WTC11 (cell line): ENCODE results near the gene PHACTR3. TPM values are rescaled to one million over a fixed set of nuclear protein-coding genes. Genes with fewer than 3 reads are reported as not detected.

ENCODE experiments used
- ATAC-seq: fragments of 200-7000 bp; cut with Tn5 transposase; 2 replicates; pipeline ENCODE4 v1.10.0; 2021; ENCODE audit warnings: mild to moderate bottlenecking, moderate library complexity
- CTCF ChIA-PET: fragments of 300-600 bp; sonication (Branson Sonifier 250); formaldehyde crosslinking; loops from one replicate; lab custom pipeline; 2021; ENCODE audit warnings: antibody characterized with exemption; lab: Charles Lee
- POLR2A ChIA-PET: fragments of 350-600 bp; sonication (Branson Sonifier 250); formaldehyde crosslinking; loops from one replicate; lab custom pipeline; 2021; ENCODE audit warnings: antibody characterized with exemption; lab: Charles Lee
- DNase-seq: peaks from one replicate; pipeline ENCODE4 v3.0.0; 2021; ENCODE audit warnings: low spot score
- H3K27ac Mint-ChIP-seq: 2 replicates; pipeline ENCODE4 v1.8.0; 2021; ENCODE audit warnings: mixed read lengths
- H3K27me3 Mint-ChIP-seq: 2 replicates; pipeline ENCODE4 v1.8.0; 2021; ENCODE audit warnings: low read depth, mild to moderate bottlenecking, moderate library complexity, mixed read lengths
- H3K36me3 Mint-ChIP-seq: 2 replicates; pipeline ENCODE4 v1.8.0; 2021; ENCODE audit warnings: mixed read lengths
- H3K4me1 Mint-ChIP-seq: 2 replicates; pipeline ENCODE4 v1.8.0; 2022; ENCODE audit warnings: mixed read lengths
- H3K4me3 Mint-ChIP-seq: 2 replicates; pipeline ENCODE4 v1.8.0; 2021; ENCODE audit warnings: mild to moderate bottlenecking, moderate library complexity, mixed read lengths
- H3K9me3 Mint-ChIP-seq: 2 replicates; pipeline ENCODE4 v1.8.0; 2021; ENCODE audit warnings: mixed read lengths
- CREM ChIP-seq: sonication (generic); formaldehyde crosslinking; IDR thresholded peaks from 2 replicates; pipeline ENCODE4 v1.8.1; 2022; ENCODE audit warnings: mild to moderate bottlenecking, missing genetic modification reagents, moderate library complexity
- E2F4 ChIP-seq: sonication (generic); formaldehyde crosslinking; IDR thresholded peaks from 2 replicates; pipeline ENCODE4 v1.8.1; 2022; ENCODE audit warnings: low read depth, mild to moderate bottlenecking, moderate library complexity, missing genetic modification reagents, borderline replicate concordance
- E2F5 ChIP-seq: sonication (generic); formaldehyde crosslinking; IDR thresholded peaks from 2 replicates; pipeline ENCODE4 v1.8.1; 2022; ENCODE audit warnings: mild to moderate bottlenecking, moderate library complexity, missing genetic modification reagents
- ERG ChIP-seq: fragments of 250-450 bp; sonication (Bioruptor Pico); IDR thresholded peaks from 2 replicates; pipeline ENCODE4 v1.8.0; 2021; ENCODE audit warnings: mild to moderate bottlenecking
- HMGXB4 ChIP-seq: sonication (generic); formaldehyde crosslinking; IDR thresholded peaks from 2 replicates; pipeline ENCODE4 v1.8.1; 2023; ENCODE audit warnings: mild to moderate bottlenecking, moderate library complexity, missing genetic modification reagents
- IRF2 ChIP-seq: sonication (generic); formaldehyde crosslinking; IDR thresholded peaks from 2 replicates; pipeline ENCODE4 v1.8.0; 2022; ENCODE audit warnings: low read depth, missing genetic modification reagents, borderline replicate concordance
- NFATC4 ChIP-seq: fragments of 250-450 bp; sonication (Bioruptor Pico); IDR thresholded peaks from 2 replicates; pipeline ENCODE4 v1.9.0; 2021; ENCODE audit warnings: mild to moderate bottlenecking
- RELA ChIP-seq: sonication (generic); formaldehyde crosslinking; IDR thresholded peaks from 2 replicates; pipeline ENCODE4 v1.8.1; 2022; ENCODE audit warnings: missing genetic modification reagents, mild to moderate bottlenecking, borderline replicate concordance
- RORB ChIP-seq: fragments of 250-450 bp; sonication (Bioruptor Pico); IDR thresholded peaks from 2 replicates; pipeline ENCODE4 v1.9.0; 2021; ENCODE audit warnings: mild to moderate bottlenecking
- SMAD3 ChIP-seq: sonication (generic); formaldehyde crosslinking; IDR thresholded peaks from 2 replicates; pipeline ENCODE4 v1.8.0; 2022; ENCODE audit warnings: missing genetic modification reagents, mild to moderate bottlenecking, borderline replicate concordance
- SP1 ChIP-seq: sonication (generic); formaldehyde crosslinking; conservative IDR thresholded peaks from 2 replicates; pipeline ENCODE4 v1.8.1; 2022; ENCODE audit warnings: missing genetic modification reagents
- STAT6 ChIP-seq: sonication (generic); formaldehyde crosslinking; conservative IDR thresholded peaks from 2 replicates; pipeline ENCODE4 v1.8.1; 2023; ENCODE audit warnings: mild to moderate bottlenecking, low read depth, missing genetic modification reagents, moderate library complexity
- TEAD4 ChIP-seq: sonication (generic); formaldehyde crosslinking; IDR thresholded peaks from 2 replicates; pipeline ENCODE4 v1.8.0; 2022; ENCODE audit warnings: mild to moderate bottlenecking, missing genetic modification reagents
- TP53 ChIP-seq: sonication (generic); formaldehyde crosslinking; IDR thresholded peaks from 2 replicates; pipeline ENCODE4 v1.8.1; 2023; ENCODE audit warnings: mild to moderate bottlenecking, missing genetic modification reagents
- ZNF219 ChIP-seq: sonication (generic); formaldehyde crosslinking; IDR thresholded peaks from 2 replicates; pipeline ENCODE4 v1.8.0; 2023; ENCODE audit warnings: missing genetic modification reagents, mild to moderate bottlenecking, borderline replicate concordance
- ZNF512 ChIP-seq: sonication (generic); formaldehyde crosslinking; IDR thresholded peaks from 2 replicates; pipeline ENCODE4 v1.8.1; 2022; ENCODE audit warnings: missing genetic modification reagents, borderline replicate concordance
- ZSCAN18 ChIP-seq: fragments of 250-450 bp; sonication (Bioruptor Pico); IDR thresholded peaks from 2 replicates; pipeline ENCODE4 v2.1.2; 2022; ENCODE audit warnings: mild to moderate bottlenecking, moderate library complexity
- total RNA-seq: library from RNA; stranded (reverse); gene quantifications from 3 replicates; pipeline ENCODE4 v1.2.3, GENCODE V29; 2021
- TF ChIP-seq, protein P1 (sequence below): sonication (generic); formaldehyde crosslinking; IDR thresholded peaks from 2 replicates; pipeline ENCODE4 v1.8.0; 2023; ENCODE audit warnings: mild to moderate bottlenecking, missing genetic modification reagents
- TF ChIP-seq, protein P2 (sequence below): fragments of 250-450 bp; sonication (Bioruptor Pico); IDR thresholded peaks from 2 replicates; pipeline ENCODE4 v1.9.0; 2021; ENCODE audit warnings: mild to moderate bottlenecking

Gene PHACTR3
- total RNA-seq, 1 experiment from 2014 or later = 0.28 TPM

DNA sequence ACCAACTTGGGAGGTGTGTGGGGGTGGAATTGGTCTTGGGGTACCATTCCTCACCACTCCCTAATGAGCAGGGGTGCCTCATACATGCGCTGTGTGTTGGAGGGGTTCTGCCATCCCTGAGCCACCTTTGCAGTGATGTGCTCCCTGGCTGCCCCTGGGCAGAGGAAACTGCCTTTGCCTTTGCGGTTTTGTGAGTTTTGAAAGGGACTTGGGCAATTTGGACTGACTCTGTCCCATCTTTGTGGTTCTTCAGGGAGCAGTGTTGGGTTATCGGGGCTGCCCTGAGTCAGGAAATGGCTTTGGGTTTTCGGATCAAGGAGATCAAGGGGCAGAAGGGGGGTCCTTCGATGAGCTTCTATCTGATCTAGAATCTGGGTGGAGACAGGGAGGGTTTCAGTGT lies 3.9 kb upstream of the PHACTR3 start:
- DNase-seq (no peak), ATAC-seq (no peak)
- TF ChIP-seq RELA (CRISPR knock-in tag) (no peak), TP53 (CRISPR knock-in tag) (no peak), SMAD3 (no peak), IRF2 (CRISPR knock-in tag) (no peak), ZNF219 (CRISPR knock-in tag) (no peak), HMGXB4 (CRISPR knock-in tag) (no peak), ZNF512 (CRISPR knock-in tag) (no peak), STAT6 (no peak), NFATC4 (no peak), ZSCAN18 (CRISPR knock-in tag) (no peak), E2F5 (CRISPR knock-in tag) (no peak)
- TF ChIP-seq, protein P1, sequence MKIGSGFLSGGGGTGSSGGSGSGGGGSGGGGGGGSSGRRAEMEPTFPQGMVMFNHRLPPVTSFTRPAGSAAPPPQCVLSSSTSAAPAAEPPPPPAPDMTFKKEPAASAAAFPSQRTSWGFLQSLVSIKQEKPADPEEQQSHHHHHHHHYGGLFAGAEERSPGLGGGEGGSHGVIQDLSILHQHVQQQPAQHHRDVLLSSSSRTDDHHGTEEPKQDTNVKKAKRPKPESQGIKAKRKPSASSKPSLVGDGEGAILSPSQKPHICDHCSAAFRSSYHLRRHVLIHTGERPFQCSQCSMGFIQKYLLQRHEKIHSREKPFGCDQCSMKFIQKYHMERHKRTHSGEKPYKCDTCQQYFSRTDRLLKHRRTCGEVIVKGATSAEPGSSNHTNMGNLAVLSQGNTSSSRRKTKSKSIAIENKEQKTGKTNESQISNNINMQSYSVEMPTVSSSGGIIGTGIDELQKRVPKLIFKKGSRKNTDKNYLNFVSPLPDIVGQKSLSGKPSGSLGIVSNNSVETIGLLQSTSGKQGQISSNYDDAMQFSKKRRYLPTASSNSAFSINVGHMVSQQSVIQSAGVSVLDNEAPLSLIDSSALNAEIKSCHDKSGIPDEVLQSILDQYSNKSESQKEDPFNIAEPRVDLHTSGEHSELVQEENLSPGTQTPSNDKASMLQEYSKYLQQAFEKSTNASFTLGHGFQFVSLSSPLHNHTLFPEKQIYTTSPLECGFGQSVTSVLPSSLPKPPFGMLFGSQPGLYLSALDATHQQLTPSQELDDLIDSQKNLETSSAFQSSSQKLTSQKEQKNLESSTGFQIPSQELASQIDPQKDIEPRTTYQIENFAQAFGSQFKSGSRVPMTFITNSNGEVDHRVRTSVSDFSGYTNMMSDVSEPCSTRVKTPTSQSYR (CRISPR knock-in tag) = no peak
- ChIA-PET POLR2A (no interaction called here), CTCF (interaction anchor here (0.9 kb wide), 1 partner anchor 147 kb away, joined by 3 read pairs; no protein-coding TSS in a partner anchor)
- Mint-ChIP-seq H3K27me3 (peaks cover 97% of the 10 kb centered on the region), H3K36me3 (no peaks in the 10 kb centered on the region), H3K4me1 (no peaks in the 10 kb centered on the region), H3K27ac (no peak overlapping the region), H3K9me3 (no peaks in the 10 kb centered on the region), H3K4me3 (no peak overlapping the region)

DNA sequence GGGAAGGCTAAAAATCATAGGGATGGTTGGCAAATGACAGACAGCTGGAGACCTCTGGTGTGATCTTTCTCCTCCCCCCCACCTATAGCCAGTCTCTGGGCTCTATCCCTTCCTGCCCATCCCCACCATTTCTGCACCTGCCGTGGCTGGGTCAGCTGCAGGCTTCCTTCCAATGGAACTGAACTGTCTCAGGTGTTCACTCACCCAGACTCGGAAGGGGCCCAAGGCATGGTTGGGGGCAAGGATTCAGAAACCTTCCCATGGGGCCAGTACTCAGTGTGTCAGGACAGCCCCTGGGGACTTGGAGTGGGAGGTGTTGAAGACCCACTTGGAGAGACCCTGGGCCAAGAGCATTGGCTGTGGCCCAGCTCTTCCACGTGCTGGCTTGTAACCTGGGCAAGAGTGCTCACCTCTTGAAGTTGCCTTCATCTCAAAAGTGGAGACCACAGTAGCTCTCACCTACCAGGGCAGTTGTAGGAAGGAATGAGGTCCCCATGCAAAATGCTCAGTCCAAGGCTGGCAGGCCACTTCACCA lies 1.7 kb upstream of the PHACTR3 start:
- H3K27me3 Mint-ChIP-seq = peaks cover 97% of the 10 kb centered on the region
- no peaks in the 10 kb centered on the region for H3K9me3 Mint-ChIP-seq
- H3K27ac Mint-ChIP-seq = no peak overlapping the region
- TF ChIP-seq CREM (no peak), E2F5 (CRISPR knock-in tag) (no peak), TEAD4 (no peak), TP53 (CRISPR knock-in tag) (no peak), ZNF219 (CRISPR knock-in tag) (no peak), E2F4 (CRISPR knock-in tag) (no peak), ERG (CRISPR knock-in tag) (no peak), SP1 (CRISPR knock-in tag) (no peak), RORB (CRISPR knock-in tag) (no peak)
- TF ChIP-seq, protein P2, sequence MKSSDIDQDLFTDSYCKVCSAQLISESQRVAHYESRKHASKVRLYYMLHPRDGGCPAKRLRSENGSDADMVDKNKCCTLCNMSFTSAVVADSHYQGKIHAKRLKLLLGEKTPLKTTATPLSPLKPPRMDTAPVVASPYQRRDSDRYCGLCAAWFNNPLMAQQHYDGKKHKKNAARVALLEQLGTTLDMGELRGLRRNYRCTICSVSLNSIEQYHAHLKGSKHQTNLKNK (CRISPR knock-in tag) = no peak

More for the DNA sequence above, 1.7 kb upstream of the PHACTR3 start:
- H3K4me3 Mint-ChIP-seq = no peak overlapping the region
- CTCF ChIA-PET = interaction anchor here (0.7 kb wide), 1 partner anchor 11 kb away, joined by 3 read pairs; no protein-coding TSS in a partner anchor
- POLR2A ChIA-PET = no interaction called here
- DNase-seq (no peak), ATAC-seq (no peak)
- no peaks in the 10 kb centered on the region for H3K36me3 Mint-ChIP-seq
- no peaks in the 10 kb centered on the region for H3K4me1 Mint-ChIP-seq
